GM12873 (cell line): Measurements from ENCODE around the gene RHOF.

Experiments
- CTCF ChIP-seq: IDR thresholded peaks from 2 replicates; pipeline ENCODE4 v1.5.1; 2012; ENCODE audit warnings: low read depth, mild to moderate bottlenecking, moderate library complexity, low read length, control low read depth; ENCODE audit not compliant: insufficient read depth; ENCODE audit errors: missing control alignments

Gene RHOF

GRCh38 chr12:121812921-121813896, 19.7 kb upstream of the RHOF start:
- TF ChIP-seq CTCF = no peak

GRCh38 chr12:121812320-121812871, 18.9 kb upstream of the RHOF start:
- TF ChIP-seq CTCF = no peak

GRCh38 chr12:121811434-121812319, 18.2 kb upstream of the RHOF start:
- TF ChIP-seq CTCF = peak; percentile 85

GRCh38 chr12:121810833-121811433, 17.4 kb upstream of the RHOF start:
- no peak for TF ChIP-seq CTCF

- TF ChIP-seq CTCF = no peak
These were observed 16.8 kb upstream of the RHOF start for GRCh38 chr12:121810234-121810817.

- no peak for TF ChIP-seq CTCF
These were observed 16.2 kb upstream of the RHOF start for GRCh38 chr12:121809712-121810116.
